Mesodermal cell (in vitro differentiated cells): Measurements from ENCODE around the gene EYS.

ENCODE experiments used
- H3K27ac ChIP-seq: 2 replicates; pipeline ENCODE4 v1.7.0; 2013; ENCODE audit warnings: mild to moderate bottlenecking, low read depth, low read length, moderate library complexity; ENCODE audit not compliant: severe bottlenecking
- H3K36me3 ChIP-seq: 2 replicates; pipeline ENCODE4 v1.7.1; 2013; ENCODE audit warnings: mild to moderate bottlenecking, low read length, moderate library complexity; ENCODE audit not compliant: control insufficient read depth, insufficient read depth
- H3K4me1 ChIP-seq: one replicate; pipeline ENCODE4 v1.7.1; 2013; ENCODE audit warnings: mild to moderate bottlenecking, low read length; ENCODE audit not compliant: insufficient read depth, control insufficient read depth, poor library complexity, severe bottlenecking
- H3K4me3 ChIP-seq: 2 replicates; pipeline ENCODE4 v1.7.0; 2013; ENCODE audit warnings: low read length, control low read depth, mild to moderate bottlenecking; ENCODE audit not compliant: insufficient read depth, poor library complexity, severe bottlenecking; ENCODE audit errors: extremely low read depth
- H3K9me3 ChIP-seq: 2 replicates; pipeline ENCODE4 v1.7.1; 2013; ENCODE audit warnings: mild to moderate bottlenecking, low read length, moderate library complexity; ENCODE audit not compliant: control insufficient read depth
- WGBS, 2 experiments: methylation state at CpG; one replicate each; pipeline ENCODE4 v1.1.5; 2013; ENCODE audit warnings: missing lambda C conversion rate in 2 of 2; ENCODE audit not compliant: insufficient coverage in 2 of 2; 5-methylcytosine and 5-hydroxymethylcytosine counted together

Gene EYS

GRCh38 chr6:64428186-64428585 lies 1278.8 kb downstream of the EYS start:
- Histone ChIP-seq H3K27ac (no peak overlapping the region), H3K9me3 (no peaks in the 10 kb centered on the region), H3K4me1 (no peaks in the 10 kb centered on the region), H3K4me3 (no peak overlapping the region), H3K36me3 (no peaks in the 10 kb centered on the region)
- WGBS, 2 experiments = no CpG with 5 or more reads among the region's 1 CpG

- Histone ChIP-seq H3K27ac (no peak overlapping the region), H3K4me1 (no peaks in the 10 kb centered on the region), H3K36me3 (no peaks in the 10 kb centered on the region), H3K9me3 (no peaks in the 10 kb centered on the region), H3K4me3 (no peak overlapping the region)
- WGBS, 2 experiments = 86 to 94% methylated on average over 2 of the region's 2 CpGs
Measured at GRCh38 chr6:64415926-64416325, 1291.1 kb downstream of the EYS start.

GRCh38 chr6:64411226-64411625 lies 1295.8 kb downstream of the EYS start:
- Histone ChIP-seq H3K36me3 (no peaks in the 10 kb centered on the region), H3K4me1 (no peaks in the 10 kb centered on the region), H3K27ac (no peak overlapping the region), H3K9me3 (no peaks in the 10 kb centered on the region), H3K4me3 (no peak overlapping the region)

GRCh38 chr6:64409948-64410347 lies 1297.1 kb downstream of the EYS start:
- no peak overlapping the region for H3K4me3 ChIP-seq
- H3K27ac ChIP-seq = no peak overlapping the region
- H3K36me3 ChIP-seq = no peaks in the 10 kb centered on the region
- no peaks in the 10 kb centered on the region for H3K9me3 ChIP-seq
- no peaks in the 10 kb centered on the region for H3K4me1 ChIP-seq
- WGBS, 2 experiments = 78 to 83% methylated on average over 1 of the region's 1 CpG

GRCh38 chr6:64404396-64404795 lies 1302.6 kb downstream of the EYS start:
- H3K9me3 ChIP-seq = no peaks in the 10 kb centered on the region
- H3K4me3 ChIP-seq = no peak overlapping the region
- no peaks in the 10 kb centered on the region for H3K4me1 ChIP-seq
- 59% methylated on average over 2 of the region's 5 CpGs; no CpG with 5 or more reads in 1 of the 2 experiments for WGBS, 2 experiments
- no peaks in the 10 kb centered on the region for H3K36me3 ChIP-seq
- H3K27ac ChIP-seq = no peak overlapping the region

GRCh38 chr6:64383277-64383676 lies 1323.7 kb downstream of the EYS start:
- H3K4me3 ChIP-seq = no peak overlapping the region
- H3K27ac ChIP-seq = no peak overlapping the region
- WGBS, 2 experiments = 57 to 67% methylated on average over 1 of the region's 2 CpGs
- no peaks in the 10 kb centered on the region for H3K36me3 ChIP-seq
- no peaks in the 10 kb centered on the region for H3K9me3 ChIP-seq
- H3K4me1 ChIP-seq = no peaks in the 10 kb centered on the region

- WGBS, 2 experiments = 100% methylated on average over 1 of the region's 5 CpGs; no CpG with 5 or more reads in 1 of the 2 experiments
- no peak overlapping the region for H3K4me3 ChIP-seq
- peak overlapping the region; percentile 47 for H3K27ac ChIP-seq
- no peaks in the 10 kb centered on the region for H3K9me3 ChIP-seq
- no peaks in the 10 kb centered on the region for H3K36me3 ChIP-seq
- H3K4me1 ChIP-seq = peaks cover 3% of the 10 kb centered on the region
Measured at GRCh38 chr6:64376394-64376793, 1330.6 kb downstream of the EYS start.

DNA sequence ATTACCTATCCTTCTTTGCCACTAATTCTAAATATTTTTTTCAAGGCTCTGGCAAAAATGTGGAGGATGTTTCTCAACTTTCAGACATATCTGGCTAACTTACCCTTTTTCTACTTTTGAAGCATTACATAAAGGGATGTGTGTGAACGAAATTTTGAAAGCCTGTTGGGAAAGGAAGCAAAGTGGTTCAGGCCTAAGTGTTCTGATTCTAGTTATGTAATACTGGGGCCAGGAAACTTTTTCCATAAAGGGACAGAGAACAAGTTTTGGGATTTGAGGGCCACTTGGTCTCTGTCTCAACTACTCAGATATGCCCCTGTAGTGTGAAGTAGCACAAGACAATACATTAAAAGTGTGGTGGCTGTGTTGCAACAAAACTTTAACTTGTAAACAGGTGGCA lies 1349.6 kb downstream of the EYS start:
- H3K4me1 ChIP-seq = no peaks in the 10 kb centered on the region
- no peaks in the 10 kb centered on the region for H3K9me3 ChIP-seq
- no peak overlapping the region for H3K27ac ChIP-seq
- 100% methylated on average over 1 of the region's 1 CpG for WGBS, 2 experiments
- H3K36me3 ChIP-seq = no peaks in the 10 kb centered on the region
- no peak overlapping the region for H3K4me3 ChIP-seq

GRCh38 chr6:64347411-64347810 lies 1359.6 kb downstream of the EYS start:
- Histone ChIP-seq H3K9me3 (no peaks in the 10 kb centered on the region), H3K27ac (no peak overlapping the region), H3K36me3 (no peaks in the 10 kb centered on the region), H3K4me1 (no peaks in the 10 kb centered on the region), H3K4me3 (no peak overlapping the region)
- 60% methylated on average over 1 of the region's 1 CpG; no CpG with 5 or more reads in 1 of the 2 experiments for WGBS, 2 experiments

GRCh38 chr6:64335195-64335594 lies 1371.8 kb downstream of the EYS start:
- Histone ChIP-seq H3K4me3 (no peak overlapping the region), H3K36me3 (no peaks in the 10 kb centered on the region), H3K4me1 (no peaks in the 10 kb centered on the region), H3K27ac (no peak overlapping the region), H3K9me3 (no peaks in the 10 kb centered on the region)
- 96 to 100% methylated on average over 2 to 4 of the region's 8 CpGs for WGBS, 2 experiments

- H3K27ac ChIP-seq = no peak overlapping the region
- no peaks in the 10 kb centered on the region for H3K36me3 ChIP-seq
- no peaks in the 10 kb centered on the region for H3K9me3 ChIP-seq
- no CpG with 5 or more reads among the region's 1 CpG for WGBS, 2 experiments
- H3K4me1 ChIP-seq = no peaks in the 10 kb centered on the region
- no peak overlapping the region for H3K4me3 ChIP-seq
Measured at GRCh38 chr6:64334636-64335035, 1372.4 kb downstream of the EYS start.
